GM21825 (cell line): ENCODE measurements around the gene GEMIN5.

Experiments
- ATAC-seq: cut with Tn5 transposase; IDR thresholded peaks from one replicate; pipeline ENCODE4 v1.9.1; 2021; ENCODE audit warnings: mild to moderate bottlenecking, moderate library complexity; ENCODE audit not compliant: unreplicated experiment

Gene GEMIN5

GRCh38 chr5:154850255-154851062 is 87.6 kb downstream of the GEMIN5 start, which contains the start of gene FAXDC2:
Gene FAXDC2, minus strand, starts transcription at chr5:154850603. Its CDS starts 12,425 bp downstream, at chr5:154838178.
- ATAC-seq: no peak

- ATAC-seq: no peak
These were observed 88.2 kb downstream of the GEMIN5 start for GRCh38 chr5:154849791-154850201.

GRCh38 chr5:154849264-154849785 is 88.7 kb downstream of the GEMIN5 start:
- ATAC-seq: no peak

GRCh38 chr5:154844809-154845208 is 93.2 kb downstream of the GEMIN5 start:
- no peak for ATAC-seq

GRCh38 chr5:154842689-154843530 is 95.1 kb downstream of the GEMIN5 start:
- no peak for ATAC-seq

- no peak for ATAC-seq
These were observed 96.7 kb downstream of the GEMIN5 start for GRCh38 chr5:154841273-154841661.

- no peak for ATAC-seq
These were observed 97.4 kb downstream of the GEMIN5 start for GRCh38 chr5:154840435-154841272.
